ENCODE results near the gene DHX36.

DHX36 gene

GRCh38 chr3:154236331-154236730, 88.0 kb downstream of the DHX36 start:
- DNase-seq, result no peak
- intact Hi-C loops (cut with DNase I), result no loop called here

GRCh38 chr3:154235330-154235729, 89.0 kb downstream of the DHX36 start:
- intact Hi-C loops (cut with DNase I), result no loop called here
- DNase-seq, result no peak

GRCh38 chr3:154229217-154229590, 95.1 kb downstream of the DHX36 start:
- intact Hi-C loops (cut with DNase I), result no loop called here
- no peak for DNase-seq

- DNase-seq, result no peak
- intact Hi-C loops (cut with DNase I), result no loop called here
Measured at GRCh38 chr3:154228561-154229216, 95.6 kb downstream of the DHX36 start.

GRCh38 chr3:154227531-154227930, 96.8 kb downstream of the DHX36 start:
- intact Hi-C loops (cut with DNase I), result no loop called here
- DNase-seq, result no peak

GRCh38 chr3:154225536-154225935, 98.8 kb downstream of the DHX36 start:
- intact Hi-C loops (cut with DNase I), result no loop called here
- no peak for DNase-seq

- intact Hi-C loops (cut with DNase I), result no loop called here
- no peak for DNase-seq
Measured at GRCh38 chr3:154224866-154225265, 99.4 kb downstream of the DHX36 start.

- intact Hi-C loops (cut with DNase I), result no loop called here
- no peak for DNase-seq
Measured at GRCh38 chr3:154224366-154224765, 99.9 kb downstream of the DHX36 start.

GRCh38 chr3:154223519-154223918, 100.8 kb downstream of the DHX36 start:
- no peak for DNase-seq
- intact Hi-C loops (cut with DNase I), result no loop called here

Measured in head of caudate nucleus (tissue), 42 donors.